ENCODE measurements around the gene RAB37.

Gene RAB37

DNA sequence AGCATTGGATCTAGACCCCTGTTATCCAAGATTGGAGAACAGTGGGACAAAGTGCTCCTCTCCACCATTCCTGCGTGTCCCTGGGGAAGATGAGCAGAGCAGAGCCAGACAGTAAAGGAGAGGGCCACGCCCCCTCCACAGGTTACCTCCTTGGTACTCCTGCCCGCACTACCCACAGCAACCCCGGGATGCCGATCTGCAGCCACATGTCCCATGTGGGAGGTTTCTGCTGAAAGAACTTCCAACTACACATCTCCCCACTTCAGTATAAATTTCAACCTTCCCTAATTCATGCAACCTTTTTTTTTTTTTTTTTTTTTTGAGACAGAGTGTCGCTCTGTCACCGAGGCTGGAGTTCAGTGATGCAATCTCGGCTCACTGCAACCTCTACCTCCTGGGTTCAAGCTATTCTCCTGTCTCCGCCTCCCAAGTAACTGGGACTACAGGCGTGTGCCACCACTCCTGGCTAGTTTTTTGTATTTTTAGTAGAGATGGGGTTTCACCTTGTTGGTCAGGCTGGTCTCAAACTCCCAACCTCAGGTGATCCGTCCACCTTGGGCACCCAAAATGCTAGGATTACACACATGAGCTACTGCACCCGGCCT lies 2.3 kb downstream of the RAB37 start:
- TF ChIP-seq POLR2AphosphoS5 (IDR thresholded peaks at IDR 0.05; ENCODE audit: low read depth): no peak
- no peak for TF ChIP-seq GABPA (IDR thresholded peaks at IDR 0.05; ENCODE audit: low read depth)
- TF ChIP-seq, protein P1, sequence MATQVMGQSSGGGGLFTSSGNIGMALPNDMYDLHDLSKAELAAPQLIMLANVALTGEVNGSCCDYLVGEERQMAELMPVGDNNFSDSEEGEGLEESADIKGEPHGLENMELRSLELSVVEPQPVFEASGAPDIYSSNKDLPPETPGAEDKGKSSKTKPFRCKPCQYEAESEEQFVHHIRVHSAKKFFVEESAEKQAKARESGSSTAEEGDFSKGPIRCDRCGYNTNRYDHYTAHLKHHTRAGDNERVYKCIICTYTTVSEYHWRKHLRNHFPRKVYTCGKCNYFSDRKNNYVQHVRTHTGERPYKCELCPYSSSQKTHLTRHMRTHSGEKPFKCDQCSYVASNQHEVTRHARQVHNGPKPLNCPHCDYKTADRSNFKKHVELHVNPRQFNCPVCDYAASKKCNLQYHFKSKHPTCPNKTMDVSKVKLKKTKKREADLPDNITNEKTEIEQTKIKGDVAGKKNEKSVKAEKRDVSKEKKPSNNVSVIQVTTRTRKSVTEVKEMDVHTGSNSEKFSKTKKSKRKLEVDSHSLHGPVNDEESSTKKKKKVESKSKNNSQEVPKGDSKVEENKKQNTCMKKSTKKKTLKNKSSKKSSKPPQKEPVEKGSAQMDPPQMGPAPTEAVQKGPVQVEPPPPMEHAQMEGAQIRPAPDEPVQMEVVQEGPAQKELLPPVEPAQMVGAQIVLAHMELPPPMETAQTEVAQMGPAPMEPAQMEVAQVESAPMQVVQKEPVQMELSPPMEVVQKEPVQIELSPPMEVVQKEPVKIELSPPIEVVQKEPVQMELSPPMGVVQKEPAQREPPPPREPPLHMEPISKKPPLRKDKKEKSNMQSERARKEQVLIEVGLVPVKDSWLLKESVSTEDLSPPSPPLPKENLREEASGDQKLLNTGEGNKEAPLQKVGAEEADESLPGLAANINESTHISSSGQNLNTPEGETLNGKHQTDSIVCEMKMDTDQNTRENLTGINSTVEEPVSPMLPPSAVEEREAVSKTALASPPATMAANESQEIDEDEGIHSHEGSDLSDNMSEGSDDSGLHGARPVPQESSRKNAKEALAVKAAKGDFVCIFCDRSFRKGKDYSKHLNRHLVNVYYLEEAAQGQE (IDR thresholded peaks at IDR 0.05; ENCODE audit: insufficient replicate concordance, low read depth): no peak
- TF ChIP-seq, protein P2, sequence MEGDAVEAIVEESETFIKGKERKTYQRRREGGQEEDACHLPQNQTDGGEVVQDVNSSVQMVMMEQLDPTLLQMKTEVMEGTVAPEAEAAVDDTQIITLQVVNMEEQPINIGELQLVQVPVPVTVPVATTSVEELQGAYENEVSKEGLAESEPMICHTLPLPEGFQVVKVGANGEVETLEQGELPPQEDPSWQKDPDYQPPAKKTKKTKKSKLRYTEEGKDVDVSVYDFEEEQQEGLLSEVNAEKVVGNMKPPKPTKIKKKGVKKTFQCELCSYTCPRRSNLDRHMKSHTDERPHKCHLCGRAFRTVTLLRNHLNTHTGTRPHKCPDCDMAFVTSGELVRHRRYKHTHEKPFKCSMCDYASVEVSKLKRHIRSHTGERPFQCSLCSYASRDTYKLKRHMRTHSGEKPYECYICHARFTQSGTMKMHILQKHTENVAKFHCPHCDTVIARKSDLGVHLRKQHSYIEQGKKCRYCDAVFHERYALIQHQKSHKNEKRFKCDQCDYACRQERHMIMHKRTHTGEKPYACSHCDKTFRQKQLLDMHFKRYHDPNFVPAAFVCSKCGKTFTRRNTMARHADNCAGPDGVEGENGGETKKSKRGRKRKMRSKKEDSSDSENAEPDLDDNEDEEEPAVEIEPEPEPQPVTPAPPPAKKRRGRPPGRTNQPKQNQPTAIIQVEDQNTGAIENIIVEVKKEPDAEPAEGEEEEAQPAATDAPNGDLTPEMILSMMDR (IDR thresholded peaks at IDR 0.05; ENCODE audit: insufficient read depth, low read length): no peak
- no peak for TF ChIP-seq SPI1 (IDR thresholded peaks at IDR 0.05; ENCODE audit: borderline replicate concordance, low read depth)
- H3K27ac ChIP-seq (replicated peaks): peak overlapping the region; percentile 84

DNA sequence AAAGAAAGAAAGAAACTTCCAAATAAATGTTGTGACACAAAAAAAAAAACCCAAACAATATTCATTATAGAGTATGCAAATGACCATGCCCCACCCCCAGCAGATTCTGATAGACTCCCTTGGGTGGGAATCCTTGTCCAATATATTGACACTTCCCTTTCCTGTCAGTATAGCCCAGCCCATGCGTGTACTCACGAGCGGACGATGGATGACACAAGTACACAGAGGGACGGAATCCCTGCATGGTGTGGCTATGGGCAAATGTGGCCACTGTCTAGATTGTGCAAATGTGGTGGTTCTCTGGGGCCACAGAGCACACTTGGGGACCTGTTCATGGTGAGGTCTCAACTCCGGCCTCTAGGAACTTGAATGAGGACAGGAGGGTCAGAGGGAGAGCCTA lies 3.1 kb downstream of the RAB37 start:
- TF ChIP-seq, protein P2 (IDR thresholded peaks at IDR 0.05; ENCODE audit: insufficient read depth, low read length): no peak
- TF ChIP-seq POLR2AphosphoS5 (IDR thresholded peaks at IDR 0.05; ENCODE audit: low read depth) (no peak), SPI1 (IDR thresholded peaks at IDR 0.05; ENCODE audit: borderline replicate concordance, low read depth) (no peak), GABPA (IDR thresholded peaks at IDR 0.05; ENCODE audit: low read depth) (no peak)
- TF ChIP-seq, protein P1 (IDR thresholded peaks at IDR 0.05; ENCODE audit: insufficient replicate concordance, low read depth): no peak
- peak overlapping the region; percentile 82 for H3K27ac ChIP-seq (replicated peaks)
- DNase-seq (ENCODE audit: low read depth in 1 of 2, low spot score in 1 of 2): peak in 1 of 2 experiments; percentile 42
- no peaks in the 10 kb centered on the region for H3K27me3 ChIP-seq (ENCODE audit: insufficient read depth, poor library complexity, severe bottlenecking)
- H3K4me3 ChIP-seq (replicated peaks; ENCODE audit: insufficient read depth, low read length): no peak overlapping the region

More for the DNA sequence above, 2.3 kb downstream of the RAB37 start:
- Histone ChIP-seq H3K4me3 (replicated peaks; ENCODE audit: insufficient read depth, low read length) (no peak overlapping the region), H3K27me3 (ENCODE audit: insufficient read depth, poor library complexity, severe bottlenecking) (no peaks in the 10 kb centered on the region)
- DNase-seq (ENCODE audit: low read depth in 1 of 2, low spot score in 1 of 2): peak in 1 of 2 experiments; percentile 66

DNA sequence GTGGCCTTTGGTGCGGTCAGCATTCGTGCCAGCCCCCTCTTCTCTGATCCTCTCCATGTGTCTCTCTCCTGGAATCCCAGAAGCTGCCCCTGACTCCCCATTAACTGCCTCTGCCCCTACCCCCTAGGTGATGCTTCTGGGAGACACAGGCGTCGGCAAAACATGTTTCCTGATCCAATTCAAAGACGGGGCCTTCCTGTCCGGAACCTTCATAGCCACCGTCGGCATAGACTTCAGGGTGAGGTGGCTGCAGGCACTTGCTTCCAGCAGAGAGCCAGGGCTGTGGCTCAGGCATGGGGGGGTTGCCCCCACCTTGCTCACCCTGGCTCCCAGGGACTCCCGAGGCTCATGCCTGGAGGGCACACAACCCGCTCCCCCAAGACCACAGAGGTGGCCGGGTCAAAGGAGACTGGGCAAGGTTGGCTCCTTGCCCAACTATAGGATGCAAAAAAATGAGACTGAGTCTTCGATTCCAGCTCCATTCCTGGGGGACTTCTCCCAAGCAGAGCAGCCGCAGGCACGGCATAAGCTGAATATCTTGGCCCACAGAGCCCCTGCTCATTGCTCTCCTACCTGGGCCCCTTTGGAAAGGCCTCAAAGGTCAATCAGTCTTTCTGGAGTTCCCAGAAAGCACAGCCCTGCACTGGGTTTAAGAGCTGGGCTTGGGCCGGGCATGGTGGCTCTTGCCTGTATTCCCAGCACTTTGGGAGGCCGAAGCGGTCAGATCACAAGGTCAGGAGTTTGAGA lies 3.8 kb downstream of the RAB37 start:
- Histone ChIP-seq H3K4me3 (replicated peaks; ENCODE audit: insufficient read depth, low read length) (no peak overlapping the region), H3K27ac (replicated peaks) (peak overlapping the region; percentile 82), H3K27me3 (ENCODE audit: insufficient read depth, poor library complexity, severe bottlenecking) (no peaks in the 10 kb centered on the region)
- TF ChIP-seq, protein P2 (IDR thresholded peaks at IDR 0.05; ENCODE audit: insufficient read depth, low read length): no peak
- TF ChIP-seq GABPA (IDR thresholded peaks at IDR 0.05; ENCODE audit: low read depth): no peak
- TF ChIP-seq, protein P1 (IDR thresholded peaks at IDR 0.05; ENCODE audit: insufficient replicate concordance, low read depth): no peak
- no peak for TF ChIP-seq SPI1 (IDR thresholded peaks at IDR 0.05; ENCODE audit: borderline replicate concordance, low read depth)
- no peak for TF ChIP-seq POLR2AphosphoS5 (IDR thresholded peaks at IDR 0.05; ENCODE audit: low read depth)
- no peak for DNase-seq (ENCODE audit: low read depth in 1 of 2, low spot score in 1 of 2)

Data from HL-60 (cell line).